ENCODE data around the gene CISD3. TPM values are rescaled to one million over a fixed set of nuclear protein-coding genes. Genes with fewer than 3 reads are reported as not detected.

Gene CISD3
- total and polyA plus RNA-seq, 2 of the 8 experiments (the other 6 are each of a cell fraction or from before 2014, with no cell fraction given) = 9.4 to 11.1 TPM

DNA sequence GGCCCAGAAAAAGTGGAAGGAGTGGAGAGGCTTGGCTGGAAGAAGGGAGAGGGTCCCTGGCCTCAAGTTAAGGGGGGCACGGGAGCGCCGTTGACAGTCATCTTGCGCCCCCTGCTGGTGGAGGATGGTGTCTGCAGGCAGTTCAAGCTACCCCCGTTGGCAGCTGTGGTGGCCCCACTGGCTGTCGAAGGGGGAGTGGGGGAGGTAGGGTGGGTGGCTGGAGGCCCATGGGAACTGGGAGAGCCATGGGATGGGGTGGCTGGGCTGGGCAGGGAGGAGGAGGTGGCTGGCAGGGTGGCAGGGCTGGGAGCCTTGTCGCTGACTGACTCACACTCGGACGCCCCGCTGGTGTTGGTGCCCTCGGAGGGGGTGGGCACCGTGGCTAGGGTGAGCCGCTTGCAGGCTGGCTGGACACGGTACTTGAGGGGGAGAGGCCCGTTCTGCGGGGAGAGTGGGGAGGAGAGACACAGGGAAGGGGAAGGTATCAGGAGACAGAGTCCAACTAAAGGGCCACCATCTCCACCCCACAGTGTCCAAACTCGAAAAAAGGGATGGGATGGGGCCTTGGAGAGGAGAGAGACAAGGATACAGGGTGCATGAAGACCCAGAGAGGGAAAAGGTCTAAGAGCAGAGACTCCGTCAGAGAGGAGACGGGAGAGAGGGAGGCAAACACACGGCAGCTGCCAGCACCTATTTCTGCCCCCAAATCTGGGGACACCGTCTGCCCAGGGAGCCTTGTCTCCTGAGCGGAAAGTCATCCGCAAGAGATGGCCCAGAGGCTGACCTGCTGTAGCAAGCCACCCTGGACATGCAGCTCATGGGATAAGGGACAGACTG lies 5.2 kb downstream of the CISD3 start (continued):
- TF ChIP-seq POU5F1 (IDR thresholded peaks at IDR 0.05; ENCODE audit: low read depth, low read length) (no peak), SP1 (IDR thresholded peaks at IDR 0.05; ENCODE audit: low read depth, low read length) (no peak), JUND (IDR thresholded peaks at IDR 0.05; ENCODE audit: low read length) (no peak), KDM4A (IDR thresholded peaks at IDR 0.05; ENCODE audit: low read depth, low read length, severe bottlenecking) (no peak), BRCA1 (IDR thresholded peaks at IDR 0.05; ENCODE audit: low read depth, low read length) (no peak), GABPA (IDR thresholded peaks at IDR 0.05; ENCODE audit: borderline replicate concordance, insufficient read depth, low read length) (peak; percentile 40; the same call in 1 of the 2 replicates), EP300 (IDR thresholded peaks at IDR 0.05; ENCODE audit: borderline replicate concordance in 1 of 2, low read depth in 2 of 2, low read length in 2 of 2) (no peak), CREB1 (IDR thresholded peaks at IDR 0.05) (peak; percentile 51), SUZ12 (IDR thresholded peaks at IDR 0.05; ENCODE audit: low read length) (no peak)
- TF ChIP-seq, protein P1, sequence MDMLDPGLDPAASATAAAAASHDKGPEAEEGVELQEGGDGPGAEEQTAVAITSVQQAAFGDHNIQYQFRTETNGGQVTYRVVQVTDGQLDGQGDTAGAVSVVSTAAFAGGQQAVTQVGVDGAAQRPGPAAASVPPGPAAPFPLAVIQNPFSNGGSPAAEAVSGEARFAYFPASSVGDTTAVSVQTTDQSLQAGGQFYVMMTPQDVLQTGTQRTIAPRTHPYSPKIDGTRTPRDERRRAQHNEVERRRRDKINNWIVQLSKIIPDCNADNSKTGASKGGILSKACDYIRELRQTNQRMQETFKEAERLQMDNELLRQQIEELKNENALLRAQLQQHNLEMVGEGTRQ (IDR thresholded peaks at IDR 0.05; ENCODE audit: low read length) = no peak
- TF ChIP-seq, protein P2, sequence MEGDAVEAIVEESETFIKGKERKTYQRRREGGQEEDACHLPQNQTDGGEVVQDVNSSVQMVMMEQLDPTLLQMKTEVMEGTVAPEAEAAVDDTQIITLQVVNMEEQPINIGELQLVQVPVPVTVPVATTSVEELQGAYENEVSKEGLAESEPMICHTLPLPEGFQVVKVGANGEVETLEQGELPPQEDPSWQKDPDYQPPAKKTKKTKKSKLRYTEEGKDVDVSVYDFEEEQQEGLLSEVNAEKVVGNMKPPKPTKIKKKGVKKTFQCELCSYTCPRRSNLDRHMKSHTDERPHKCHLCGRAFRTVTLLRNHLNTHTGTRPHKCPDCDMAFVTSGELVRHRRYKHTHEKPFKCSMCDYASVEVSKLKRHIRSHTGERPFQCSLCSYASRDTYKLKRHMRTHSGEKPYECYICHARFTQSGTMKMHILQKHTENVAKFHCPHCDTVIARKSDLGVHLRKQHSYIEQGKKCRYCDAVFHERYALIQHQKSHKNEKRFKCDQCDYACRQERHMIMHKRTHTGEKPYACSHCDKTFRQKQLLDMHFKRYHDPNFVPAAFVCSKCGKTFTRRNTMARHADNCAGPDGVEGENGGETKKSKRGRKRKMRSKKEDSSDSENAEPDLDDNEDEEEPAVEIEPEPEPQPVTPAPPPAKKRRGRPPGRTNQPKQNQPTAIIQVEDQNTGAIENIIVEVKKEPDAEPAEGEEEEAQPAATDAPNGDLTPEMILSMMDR (IDR thresholded peaks at IDR 0.05; ENCODE audit: control extremely low read depth in 1 of 3, insufficient read depth in 1 of 3, low read depth in 1 of 3, low read length in 3 of 3) = peak; percentile 85 to 99 (median 93)

All from H1 (cell line).